Skeletal muscle tissue (tissue), 4 donors: ENCODE results near the gene CHST10. TPM values are rescaled to one million over a fixed set of nuclear protein-coding genes. Genes with fewer than 3 reads are reported as not detected.
"Not testable (repeated sequence)": the region's sequence is repeated elsewhere in the genome, so short reads cannot be mapped to it uniquely, and the experiment has no call there.

Source experiments
- H3K27ac ChIP-seq: one replicate; pipeline ENCODE4 v1.7.0; 2013; ENCODE audit warnings: mild to moderate bottlenecking, low read depth, low read length, inconsistent platforms
- H3K27me3 ChIP-seq, 3 donors: one replicate each; pipeline ENCODE4 v1.7.0; 2013; ENCODE audit warnings: low read length in 3 of 3; ENCODE audit not compliant: control insufficient read depth in 3 of 3, insufficient read depth in 3 of 3
- H3K36me3 ChIP-seq, 3 donors: one replicate each; pipeline ENCODE4 v1.7.0; 2013; ENCODE audit warnings: low read length in 3 of 3; ENCODE audit not compliant: control insufficient read depth in 3 of 3, insufficient read depth in 3 of 3
- H3K4me1 ChIP-seq, 3 donors: one replicate each; pipeline ENCODE4 v1.7.0; 2013; ENCODE audit warnings: low read length in 3 of 3, mild to moderate bottlenecking in 3 of 3; ENCODE audit not compliant: control insufficient read depth in 3 of 3, insufficient read depth in 3 of 3
- H3K4me3 ChIP-seq, 3 donors: one replicate each; pipeline ENCODE4 v1.7.0; 2013; ENCODE audit warnings: low read length in 3 of 3
- H3K9ac ChIP-seq, 3 donors: one replicate each; pipeline ENCODE4 v1.7.0; 2013; ENCODE audit warnings: low read length in 3 of 3, mild to moderate bottlenecking in 3 of 3, moderate library complexity in 2 of 3, low read depth in 1 of 3
- H3K9me3 ChIP-seq, 3 donors: one replicate each; pipeline ENCODE4 v1.7.0; 2013; ENCODE audit warnings: low read length in 3 of 3; ENCODE audit not compliant: control insufficient read depth in 3 of 3
- total RNA-seq: library from RNA; depleted of rRNA; stranded (reverse); fragments of >200 nt; gene quantifications from one replicate; pipeline ENCODE4 v1.2.3, GENCODE V29; 2014
- donor health status: Osteomylitis.

CHST10 gene
- total RNA-seq, 1 donor from 2014 or later = 12.5 TPM

- Histone ChIP-seq H3K9ac (no peak overlapping the region), H3K9me3 (no peaks in the 10 kb centered on the region), H3K27ac (no peak overlapping the region), H3K36me3 (no peaks in the 10 kb centered on the region), H3K4me1 (no peaks in the 10 kb centered on the region), H3K27me3 (no peaks in the 10 kb centered on the region), H3K4me3 (no peak overlapping the region)
Observed at GRCh38 chr2:100383954-100384353, 33.5 kb downstream of the CHST10 start.

- Histone ChIP-seq H3K27ac (no peak overlapping the region), H3K4me3 (no peak overlapping the region), H3K27me3 (no peaks in the 10 kb centered on the region), H3K4me1 (no peaks in the 10 kb centered on the region), H3K9ac (no peak overlapping the region), H3K36me3 (no peaks in the 10 kb centered on the region), H3K9me3 (no peaks in the 10 kb centered on the region)
Observed at GRCh38 chr2:100383306-100383705, 34.2 kb downstream of the CHST10 start.

- Histone ChIP-seq H3K4me1 (no peaks in the 10 kb centered on the region), H3K9ac (no peak overlapping the region), H3K9me3 (no peaks in the 10 kb centered on the region), H3K27me3 (no peaks in the 10 kb centered on the region), H3K27ac (no peak overlapping the region), H3K36me3 (no peaks in the 10 kb centered on the region), H3K4me3 (no peak overlapping the region)
Observed at GRCh38 chr2:100381240-100381639, 36.2 kb downstream of the CHST10 start.

- Histone ChIP-seq H3K4me3 (no peak overlapping the region), H3K4me1 (no peaks in the 10 kb centered on the region), H3K36me3 (no peaks in the 10 kb centered on the region), H3K27me3 (no peaks in the 10 kb centered on the region), H3K9ac (no peak overlapping the region), H3K27ac (no peak overlapping the region), H3K9me3 (no peaks in the 10 kb centered on the region)
Observed at GRCh38 chr2:100380681-100381080, 36.8 kb downstream of the CHST10 start.

GRCh38 chr2:100376836-100377235 is 40.6 kb downstream of the CHST10 start:
- no peak overlapping the region for H3K4me3 ChIP-seq
- H3K9me3 ChIP-seq = peaks cover 0 to 1% (median 0%) of the 10 kb centered on the region in 3 donors
- no peak overlapping the region for H3K27ac ChIP-seq
- H3K4me1 ChIP-seq = no peaks in the 10 kb centered on the region
- H3K27me3 ChIP-seq = no peaks in the 10 kb centered on the region
- no peak overlapping the region for H3K9ac ChIP-seq
- no peaks in the 10 kb centered on the region for H3K36me3 ChIP-seq

GRCh38 chr2:100367163-100367562 is 50.3 kb downstream of the CHST10 start:
- no peaks in the 10 kb centered on the region for H3K36me3 ChIP-seq
- no peak overlapping the region for H3K4me3 ChIP-seq
- no peaks in the 10 kb centered on the region for H3K27me3 ChIP-seq
- no peak overlapping the region for H3K27ac ChIP-seq
- no peaks in the 10 kb centered on the region for H3K9me3 ChIP-seq
- no peak overlapping the region for H3K9ac ChIP-seq
- H3K4me1 ChIP-seq = no peaks in the 10 kb centered on the region

- H3K27me3 ChIP-seq = no peaks in the 10 kb centered on the region
- no peaks in the 10 kb centered on the region for H3K9me3 ChIP-seq
- no peak overlapping the region for H3K9ac ChIP-seq
- no peaks in the 10 kb centered on the region for H3K36me3 ChIP-seq
- no peak overlapping the region for H3K4me3 ChIP-seq
- H3K27ac ChIP-seq = no peak overlapping the region
- no peaks in the 10 kb centered on the region for H3K4me1 ChIP-seq
Observed at GRCh38 chr2:100365434-100365833, 52.0 kb downstream of the CHST10 start.

GRCh38 chr2:100362269-100362668 is 55.2 kb downstream of the CHST10 start:
- H3K4me3 ChIP-seq, H3K36me3 ChIP-seq, H3K4me1 ChIP-seq, H3K9me3 ChIP-seq, H3K27ac ChIP-seq, H3K27me3 ChIP-seq, H3K9ac ChIP-seq: not testable (repeated sequence)

- Histone ChIP-seq H3K36me3 (no peaks in the 10 kb centered on the region), H3K4me3 (no peak overlapping the region), H3K4me1 (no peaks in the 10 kb centered on the region)
Observed at GRCh38 chr2:100359576-100359975, 57.9 kb downstream of the CHST10 start.

GRCh38 chr2:100358554-100358953 is 58.9 kb downstream of the CHST10 start:
- Histone ChIP-seq H3K9ac (no peak overlapping the region), H3K36me3 (no peaks in the 10 kb centered on the region), H3K4me3 (no peak overlapping the region), H3K27me3 (no peaks in the 10 kb centered on the region), H3K27ac (no peak overlapping the region), H3K4me1 (no peaks in the 10 kb centered on the region), H3K9me3 (no peaks in the 10 kb centered on the region)

More at GRCh38 chr2:100359576-100359975, 57.9 kb downstream of the CHST10 start:
- H3K27me3 ChIP-seq = no peaks in the 10 kb centered on the region
- H3K9me3 ChIP-seq = no peaks in the 10 kb centered on the region
- H3K9ac ChIP-seq = no peak overlapping the region
- no peak overlapping the region for H3K27ac ChIP-seq

- H3K9ac ChIP-seq = no peak overlapping the region
- no peak overlapping the region for H3K27ac ChIP-seq
- H3K4me1 ChIP-seq = no peaks in the 10 kb centered on the region
- H3K4me3 ChIP-seq = no peak overlapping the region
- peaks cover 0 to 7% (median 6%) of the 10 kb centered on the region in 3 donors for H3K27me3 ChIP-seq
- H3K36me3 ChIP-seq = no peaks in the 10 kb centered on the region
- H3K9me3 ChIP-seq = no peaks in the 10 kb centered on the region
Observed at GRCh38 chr2:100352521-100352920, 64.9 kb downstream of the CHST10 start.
